ENCODE data around the gene ASAP3. TPM values are rescaled to one million over a fixed set of nuclear protein-coding genes. Genes with fewer than 3 reads are reported as not detected.

ASAP3 gene
- total and polyA plus RNA-seq, 9 of the 15 experiments (the other 6 are each of a cell fraction or from before 2014, with no cell fraction given): 1.7 to 31.2 (median 17.4) TPM

DNA sequence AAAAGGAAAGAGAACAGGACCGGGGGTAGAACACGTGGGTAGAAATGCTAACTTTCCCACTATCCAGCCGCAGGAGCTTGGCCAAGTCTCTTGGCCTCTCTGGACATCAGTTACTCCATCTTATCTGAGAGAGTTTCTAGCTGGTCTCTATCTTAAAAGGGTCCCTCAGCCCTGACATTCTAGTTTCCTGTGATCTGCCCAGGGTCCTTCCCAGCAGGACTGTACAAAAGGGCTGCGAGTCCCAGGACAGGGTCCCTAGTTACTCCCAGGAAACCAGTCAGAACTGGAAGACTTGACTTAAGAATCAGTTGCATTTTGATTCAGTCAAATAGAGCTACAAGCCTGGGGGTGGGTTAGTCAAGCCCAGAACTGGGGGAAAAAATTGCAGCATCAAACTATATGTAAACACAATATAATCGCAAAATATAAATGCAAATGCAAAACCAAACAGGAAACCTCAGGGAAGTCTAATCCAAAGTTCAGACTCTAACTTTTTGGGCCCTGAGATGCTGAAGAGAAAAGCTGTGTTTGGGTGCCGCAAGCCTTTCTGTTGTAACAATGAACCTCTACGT lies 2.9 kb downstream of the ASAP3 start (continued):
- TF ChIP-seq, protein P1, sequence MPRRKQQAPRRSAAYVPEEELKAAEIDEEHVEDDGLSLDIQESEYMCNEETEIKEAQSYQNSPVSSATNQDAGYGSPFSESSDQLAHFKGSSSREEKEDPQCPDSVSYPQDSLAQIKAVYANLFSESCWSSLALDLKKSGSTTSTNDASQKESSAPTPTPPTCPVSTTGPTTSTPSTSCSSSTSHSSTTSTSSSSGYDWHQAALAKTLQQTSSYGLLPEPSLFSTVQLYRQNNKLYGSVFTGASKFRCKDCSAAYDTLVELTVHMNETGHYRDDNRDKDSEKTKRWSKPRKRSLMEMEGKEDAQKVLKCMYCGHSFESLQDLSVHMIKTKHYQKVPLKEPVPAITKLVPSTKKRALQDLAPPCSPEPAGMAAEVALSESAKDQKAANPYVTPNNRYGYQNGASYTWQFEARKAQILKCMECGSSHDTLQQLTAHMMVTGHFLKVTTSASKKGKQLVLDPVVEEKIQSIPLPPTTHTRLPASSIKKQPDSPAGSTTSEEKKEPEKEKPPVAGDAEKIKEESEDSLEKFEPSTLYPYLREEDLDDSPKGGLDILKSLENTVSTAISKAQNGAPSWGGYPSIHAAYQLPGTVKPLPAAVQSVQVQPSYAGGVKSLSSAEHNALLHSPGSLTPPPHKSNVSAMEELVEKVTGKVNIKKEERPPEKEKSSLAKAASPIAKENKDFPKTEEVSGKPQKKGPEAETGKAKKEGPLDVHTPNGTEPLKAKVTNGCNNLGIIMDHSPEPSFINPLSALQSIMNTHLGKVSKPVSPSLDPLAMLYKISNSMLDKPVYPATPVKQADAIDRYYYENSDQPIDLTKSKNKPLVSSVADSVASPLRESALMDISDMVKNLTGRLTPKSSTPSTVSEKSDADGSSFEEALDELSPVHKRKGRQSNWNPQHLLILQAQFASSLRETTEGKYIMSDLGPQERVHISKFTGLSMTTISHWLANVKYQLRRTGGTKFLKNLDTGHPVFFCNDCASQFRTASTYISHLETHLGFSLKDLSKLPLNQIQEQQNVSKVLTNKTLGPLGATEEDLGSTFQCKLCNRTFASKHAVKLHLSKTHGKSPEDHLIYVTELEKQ (CRISPR knock-in tag; IDR thresholded peaks at IDR 0.05): peak; percentile 85
- TF ChIP-seq RBFOX2 (IDR thresholded peaks at IDR 0.05; ENCODE audit: low read depth, low read length) (no peak), ZBTB8A (IDR thresholded peaks at IDR 0.05; ENCODE audit: partially characterized antibody) (no peak), EGR1 (conservative IDR thresholded peaks at IDR 0.05) (no peak), ZNF232 (CRISPR knock-in tag; IDR thresholded peaks at IDR 0.05) (no peak), ATF7 (IDR thresholded peaks at IDR 0.05) (no peak), BRD9 (IDR thresholded peaks at IDR 0.05; ENCODE audit: low read depth, partially characterized antibody) (no peak), ZNF12 (CRISPR knock-in tag; IDR thresholded peaks at IDR 0.05) (no peak), SMAD3 (CRISPR knock-in tag; conservative IDR thresholded peaks at IDR 0.05) (peak; percentile 75; the same call in 1 of the 2 replicates), U2AF1 (optimal IDR thresholded peaks at IDR 0.05; ENCODE audit: low read depth, low read length) (no peak), TBL1XR1 (IDR thresholded peaks at IDR 0.05; ENCODE audit: low read length in 2 of 2) (no peak), ZNF324 (CRISPR knock-in tag; IDR thresholded peaks at IDR 0.05) (no peak), TBP (optimal IDR thresholded peaks at IDR 0.05; ENCODE audit: low read depth, low read length) (no peak), ZNF224 (CRISPR knock-in tag; IDR thresholded peaks at IDR 0.05) (no peak), KAT8 (IDR thresholded peaks at IDR 0.05; ENCODE audit: low read depth) (no peak)
- TF ChIP-seq, protein P2, sequence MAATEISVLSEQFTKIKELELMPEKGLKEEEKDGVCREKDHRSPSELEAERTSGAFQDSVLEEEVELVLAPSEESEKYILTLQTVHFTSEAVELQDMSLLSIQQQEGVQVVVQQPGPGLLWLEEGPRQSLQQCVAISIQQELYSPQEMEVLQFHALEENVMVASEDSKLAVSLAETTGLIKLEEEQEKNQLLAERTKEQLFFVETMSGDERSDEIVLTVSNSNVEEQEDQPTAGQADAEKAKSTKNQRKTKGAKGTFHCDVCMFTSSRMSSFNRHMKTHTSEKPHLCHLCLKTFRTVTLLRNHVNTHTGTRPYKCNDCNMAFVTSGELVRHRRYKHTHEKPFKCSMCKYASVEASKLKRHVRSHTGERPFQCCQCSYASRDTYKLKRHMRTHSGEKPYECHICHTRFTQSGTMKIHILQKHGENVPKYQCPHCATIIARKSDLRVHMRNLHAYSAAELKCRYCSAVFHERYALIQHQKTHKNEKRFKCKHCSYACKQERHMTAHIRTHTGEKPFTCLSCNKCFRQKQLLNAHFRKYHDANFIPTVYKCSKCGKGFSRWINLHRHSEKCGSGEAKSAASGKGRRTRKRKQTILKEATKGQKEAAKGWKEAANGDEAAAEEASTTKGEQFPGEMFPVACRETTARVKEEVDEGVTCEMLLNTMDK (IDR thresholded peaks at IDR 0.05; ENCODE audit: borderline replicate concordance, insufficient read depth, low read depth, low read length, poor library complexity, severe bottlenecking): no peak
- TF ChIP-seq, protein P3, sequence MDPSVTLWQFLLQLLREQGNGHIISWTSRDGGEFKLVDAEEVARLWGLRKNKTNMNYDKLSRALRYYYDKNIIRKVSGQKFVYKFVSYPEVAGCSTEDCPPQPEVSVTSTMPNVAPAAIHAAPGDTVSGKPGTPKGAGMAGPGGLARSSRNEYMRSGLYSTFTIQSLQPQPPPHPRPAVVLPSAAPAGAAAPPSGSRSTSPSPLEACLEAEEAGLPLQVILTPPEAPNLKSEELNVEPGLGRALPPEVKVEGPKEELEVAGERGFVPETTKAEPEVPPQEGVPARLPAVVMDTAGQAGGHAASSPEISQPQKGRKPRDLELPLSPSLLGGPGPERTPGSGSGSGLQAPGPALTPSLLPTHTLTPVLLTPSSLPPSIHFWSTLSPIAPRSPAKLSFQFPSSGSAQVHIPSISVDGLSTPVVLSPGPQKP (CRISPR knock-in tag; IDR thresholded peaks at IDR 0.05): no peak
- TF ChIP-seq, protein P4, sequence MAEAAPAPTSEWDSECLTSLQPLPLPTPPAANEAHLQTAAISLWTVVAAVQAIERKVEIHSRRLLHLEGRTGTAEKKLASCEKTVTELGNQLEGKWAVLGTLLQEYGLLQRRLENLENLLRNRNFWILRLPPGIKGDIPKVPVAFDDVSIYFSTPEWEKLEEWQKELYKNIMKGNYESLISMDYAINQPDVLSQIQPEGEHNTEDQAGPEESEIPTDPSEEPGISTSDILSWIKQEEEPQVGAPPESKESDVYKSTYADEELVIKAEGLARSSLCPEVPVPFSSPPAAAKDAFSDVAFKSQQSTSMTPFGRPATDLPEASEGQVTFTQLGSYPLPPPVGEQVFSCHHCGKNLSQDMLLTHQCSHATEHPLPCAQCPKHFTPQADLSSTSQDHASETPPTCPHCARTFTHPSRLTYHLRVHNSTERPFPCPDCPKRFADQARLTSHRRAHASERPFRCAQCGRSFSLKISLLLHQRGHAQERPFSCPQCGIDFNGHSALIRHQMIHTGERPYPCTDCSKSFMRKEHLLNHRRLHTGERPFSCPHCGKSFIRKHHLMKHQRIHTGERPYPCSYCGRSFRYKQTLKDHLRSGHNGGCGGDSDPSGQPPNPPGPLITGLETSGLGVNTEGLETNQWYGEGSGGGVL (CRISPR knock-in tag; IDR thresholded peaks at IDR 0.05): peak; percentile 71
- TF ChIP-seq, protein P5, sequence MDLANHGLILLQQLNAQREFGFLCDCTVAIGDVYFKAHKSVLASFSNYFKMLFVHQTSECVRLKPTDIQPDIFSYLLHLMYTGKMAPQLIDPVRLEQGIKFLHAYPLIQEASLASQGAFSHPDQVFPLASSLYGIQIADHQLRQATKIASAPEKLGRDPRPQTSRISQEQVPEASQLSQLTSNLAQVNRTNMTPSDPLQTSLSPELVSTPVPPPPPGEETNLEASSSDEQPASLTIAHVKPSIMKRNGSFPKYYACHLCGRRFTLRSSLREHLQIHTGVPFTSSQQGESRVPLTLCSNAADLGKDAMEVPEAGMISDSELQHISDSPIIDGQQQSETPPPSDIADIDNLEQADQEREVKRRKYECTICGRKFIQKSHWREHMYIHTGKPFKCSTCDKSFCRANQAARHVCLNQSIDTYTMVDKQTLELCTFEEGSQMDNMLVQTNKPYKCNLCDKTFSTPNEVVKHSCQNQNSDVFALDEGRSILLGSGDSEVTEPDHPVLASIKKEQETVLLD (IDR thresholded peaks at IDR 0.05): no peak
